Peyer's patch (tissue), 4 donors: Measurements from ENCODE around the gene MPL.

Experiments used
- POLR2A ChIP-seq, 2 donors: fragments of 450-650 bp; IDR thresholded peaks; one replicate each; pipeline ENCODE4 v1.5.1; 2017; ENCODE audit warnings: antibody characterized with exemption in 2 of 2, mild to moderate bottlenecking in 2 of 2, moderate library complexity in 2 of 2
- TF ChIP-seq, protein P1 (sequence below), 6 experiments: fragments of 450-650 bp in 4 of 6; fragments of 200-600 bp in 2 of 6; sonication (generic) in 1 of 6; IDR thresholded peaks; one replicate each; pipeline ENCODE4 v1.5.1; 2017 to 2019; ENCODE audit warnings: antibody characterized with exemption in 6 of 6, mild to moderate bottlenecking in 3 of 6, moderate library complexity in 1 of 6

DNA sequence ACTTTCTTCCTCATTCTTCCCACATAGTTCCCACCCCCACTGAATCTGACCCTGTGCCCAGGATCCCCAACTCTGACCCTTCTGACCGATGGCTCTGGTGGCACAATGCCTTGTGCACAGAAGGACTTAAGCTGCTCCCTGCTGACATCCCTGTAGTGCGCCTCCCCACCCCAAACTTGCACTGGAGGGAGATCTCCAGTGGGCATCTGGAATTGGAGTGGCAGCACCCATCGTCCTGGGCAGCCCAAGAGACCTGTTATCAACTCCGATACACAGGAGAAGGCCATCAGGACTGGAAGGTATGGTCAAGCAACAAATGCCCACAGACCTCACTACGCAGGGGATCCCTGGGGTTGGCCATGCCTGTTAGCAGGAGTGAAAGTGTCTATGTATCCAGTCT lies 9.0 kb downstream of the MPL start:
- TF ChIP-seq, protein P1, sequence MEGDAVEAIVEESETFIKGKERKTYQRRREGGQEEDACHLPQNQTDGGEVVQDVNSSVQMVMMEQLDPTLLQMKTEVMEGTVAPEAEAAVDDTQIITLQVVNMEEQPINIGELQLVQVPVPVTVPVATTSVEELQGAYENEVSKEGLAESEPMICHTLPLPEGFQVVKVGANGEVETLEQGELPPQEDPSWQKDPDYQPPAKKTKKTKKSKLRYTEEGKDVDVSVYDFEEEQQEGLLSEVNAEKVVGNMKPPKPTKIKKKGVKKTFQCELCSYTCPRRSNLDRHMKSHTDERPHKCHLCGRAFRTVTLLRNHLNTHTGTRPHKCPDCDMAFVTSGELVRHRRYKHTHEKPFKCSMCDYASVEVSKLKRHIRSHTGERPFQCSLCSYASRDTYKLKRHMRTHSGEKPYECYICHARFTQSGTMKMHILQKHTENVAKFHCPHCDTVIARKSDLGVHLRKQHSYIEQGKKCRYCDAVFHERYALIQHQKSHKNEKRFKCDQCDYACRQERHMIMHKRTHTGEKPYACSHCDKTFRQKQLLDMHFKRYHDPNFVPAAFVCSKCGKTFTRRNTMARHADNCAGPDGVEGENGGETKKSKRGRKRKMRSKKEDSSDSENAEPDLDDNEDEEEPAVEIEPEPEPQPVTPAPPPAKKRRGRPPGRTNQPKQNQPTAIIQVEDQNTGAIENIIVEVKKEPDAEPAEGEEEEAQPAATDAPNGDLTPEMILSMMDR (IDR thresholded peaks at IDR 0.05) = no peak
- no peak for TF ChIP-seq POLR2A (IDR thresholded peaks at IDR 0.05)
